Stimulated activated CD4-positive, alpha-beta T cell treated with anti-CD3 and anti-CD28 coated beads, Interleukin-12 subunit alpha, Interleukin-12 subunit beta, amount 100 ng/mL, for 4 hours (primary cell): ENCODE data around the gene PDE4DIP.
"Not testable (repeated sequence)": the region's sequence is repeated elsewhere in the genome, so short reads cannot be mapped to it uniquely, and the experiment has no call there.

Source experiments
- DNase-seq: peaks from one replicate; pipeline ENCODE4 v3.0.0-alpha.2; 2020

Gene PDE4DIP

GRCh38 chr1:148874408-148875388, 30.5 kb downstream of the PDE4DIP start:
- not testable (repeated sequence) for DNase-seq

GRCh38 chr1:148879812-148880416, 35.7 kb downstream of the PDE4DIP start:
- DNase-seq, result not testable (repeated sequence)

- DNase-seq, result not testable (repeated sequence)
Observed at GRCh38 chr1:148881261-148881660, 37.0 kb downstream of the PDE4DIP start.

- not testable (repeated sequence) for DNase-seq
Observed at GRCh38 chr1:148885219-148885618, 41.0 kb downstream of the PDE4DIP start.

- not testable (repeated sequence) for DNase-seq
Observed at GRCh38 chr1:148886293-148886692, 42.1 kb downstream of the PDE4DIP start.

GRCh38 chr1:148888597-148888996, 44.4 kb downstream of the PDE4DIP start:
- DNase-seq, result not testable (repeated sequence)

GRCh38 chr1:148889267-148890074, 45.2 kb downstream of the PDE4DIP start:
- not testable (repeated sequence) for DNase-seq

- DNase-seq, result not testable (repeated sequence)
Observed at GRCh38 chr1:148890075-148890568, 45.9 kb downstream of the PDE4DIP start.

- DNase-seq, result not testable (repeated sequence)
Observed at GRCh38 chr1:148894360-148895352, 50.4 kb downstream of the PDE4DIP start.

GRCh38 chr1:148900026-148900425, 55.8 kb downstream of the PDE4DIP start:
- DNase-seq, result not testable (repeated sequence)

GRCh38 chr1:148900691-148901090, 56.5 kb downstream of the PDE4DIP start:
- DNase-seq, result not testable (repeated sequence)

- DNase-seq, result not testable (repeated sequence)
Observed at GRCh38 chr1:148901150-148901952, 57.1 kb downstream of the PDE4DIP start.

GRCh38 chr1:148901953-148902341, 57.7 kb downstream of the PDE4DIP start:
- DNase-seq, result not testable (repeated sequence)

GRCh38 chr1:148909219-148909826, 65.1 kb downstream of the PDE4DIP start:
- DNase-seq, result not testable (repeated sequence)

- not testable (repeated sequence) for DNase-seq
Observed at GRCh38 chr1:148911303-148911928, 67.2 kb downstream of the PDE4DIP start.

- DNase-seq, result not testable (repeated sequence)
Observed at GRCh38 chr1:148916222-148916621, 72.0 kb downstream of the PDE4DIP start.

GRCh38 chr1:148916695-148917348, 72.6 kb downstream of the PDE4DIP start:
- not testable (repeated sequence) for DNase-seq

GRCh38 chr1:148918836-148919447, 74.7 kb downstream of the PDE4DIP start:
- DNase-seq, result not testable (repeated sequence)
